ENCODE data around the gene GAPDHS. TPM values are rescaled to one million over a fixed set of nuclear protein-coding genes. Genes with fewer than 3 reads are reported as not detected.

The GAPDHS gene
- total RNA-seq, 1 experiment from 2014 or later, result not detected

DNA sequence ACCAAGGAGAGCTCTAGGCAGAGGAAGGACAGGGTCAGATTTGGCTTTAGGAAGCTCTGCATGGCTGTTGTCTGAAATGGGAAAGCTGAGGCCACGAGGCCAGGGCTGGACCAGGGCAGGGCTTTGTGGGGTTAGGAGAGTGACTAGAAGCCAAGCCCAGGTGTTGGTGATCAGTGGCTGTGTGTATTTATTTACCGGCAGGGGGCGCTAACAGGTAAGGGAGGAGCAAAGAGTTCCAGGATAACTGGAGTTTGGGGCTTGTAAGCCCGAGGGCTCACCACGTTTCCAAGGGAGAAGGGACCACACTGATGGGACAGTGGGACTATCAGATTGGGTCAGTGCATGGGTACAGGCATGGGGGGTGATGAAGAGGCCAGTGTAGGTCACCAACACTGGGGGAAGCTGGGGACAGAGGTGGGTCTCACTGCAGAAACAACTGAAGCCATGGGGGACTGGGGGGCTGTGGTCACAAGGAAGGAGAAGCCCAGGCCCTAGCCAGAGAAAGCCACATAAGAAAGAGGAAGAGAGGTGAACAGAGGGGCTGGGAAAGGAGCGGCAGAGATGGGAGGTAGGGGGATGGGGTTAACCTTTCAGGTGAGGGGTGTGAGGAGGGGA lies 16.0 kb downstream of the GAPDHS start:
- H3K27me3 ChIP-seq (ENCODE audit: control insufficient read depth, insufficient read depth, low read length), result no peaks in the 10 kb centered on the region
- in situ Hi-C loops (cut with HindIII; ENCODE audit: low pct_unique_long_range_greater_than_20kb, low sequenced_read_pairs) (no loop called here), intact Hi-C loops (cut with micrococcal nuclease; ENCODE audit: unreplicated experiment) (no loop called here)
- ChIA-PET POLR2A (no interaction called here), CTCF (interaction anchor here (0.6 to 1.4 kb wide), 4 partner anchors 96 to 719 kb away, joined by 3 to 6 read pairs (median 4); partner anchors contain the start of gene COX6B1)
- BruUV-seq (replicated peaks), result no TSS peak
- no peaks in the 10 kb centered on the region for H3K9me3 ChIP-seq (ENCODE audit: control insufficient read depth, insufficient read depth, low read depth, low read length)
- peak; percentile 33 for DNase-seq (ENCODE audit: low read depth, low spot score)
- no peak overlapping the region for H3K27ac ChIP-seq (ENCODE audit: low read length)
- ATAC-seq, result peak; percentile 42; the same call in 1 of the 2 replicates
- peaks cover 6% of the 10 kb centered on the region; the same call in 1 of the 2 replicates for H3K36me3 ChIP-seq (ENCODE audit: control insufficient read depth, insufficient read depth, low read length)
- no peak for TF ChIP-seq TCF7L2 (IDR thresholded peaks at IDR 0.05; ENCODE audit: low read depth, low read length)
- TF ChIP-seq, protein P1, sequence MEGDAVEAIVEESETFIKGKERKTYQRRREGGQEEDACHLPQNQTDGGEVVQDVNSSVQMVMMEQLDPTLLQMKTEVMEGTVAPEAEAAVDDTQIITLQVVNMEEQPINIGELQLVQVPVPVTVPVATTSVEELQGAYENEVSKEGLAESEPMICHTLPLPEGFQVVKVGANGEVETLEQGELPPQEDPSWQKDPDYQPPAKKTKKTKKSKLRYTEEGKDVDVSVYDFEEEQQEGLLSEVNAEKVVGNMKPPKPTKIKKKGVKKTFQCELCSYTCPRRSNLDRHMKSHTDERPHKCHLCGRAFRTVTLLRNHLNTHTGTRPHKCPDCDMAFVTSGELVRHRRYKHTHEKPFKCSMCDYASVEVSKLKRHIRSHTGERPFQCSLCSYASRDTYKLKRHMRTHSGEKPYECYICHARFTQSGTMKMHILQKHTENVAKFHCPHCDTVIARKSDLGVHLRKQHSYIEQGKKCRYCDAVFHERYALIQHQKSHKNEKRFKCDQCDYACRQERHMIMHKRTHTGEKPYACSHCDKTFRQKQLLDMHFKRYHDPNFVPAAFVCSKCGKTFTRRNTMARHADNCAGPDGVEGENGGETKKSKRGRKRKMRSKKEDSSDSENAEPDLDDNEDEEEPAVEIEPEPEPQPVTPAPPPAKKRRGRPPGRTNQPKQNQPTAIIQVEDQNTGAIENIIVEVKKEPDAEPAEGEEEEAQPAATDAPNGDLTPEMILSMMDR (IDR thresholded peaks at IDR 0.05), result peak; percentile 96
- peaks cover 12% of the 10 kb centered on the region for H3K4me1 ChIP-seq (ENCODE audit: control insufficient read depth, insufficient read depth, low read length)
- no peak overlapping the region for H3K4me3 ChIP-seq (ENCODE audit: low read depth in 2 of 2, low read length in 2 of 2)

DNA sequence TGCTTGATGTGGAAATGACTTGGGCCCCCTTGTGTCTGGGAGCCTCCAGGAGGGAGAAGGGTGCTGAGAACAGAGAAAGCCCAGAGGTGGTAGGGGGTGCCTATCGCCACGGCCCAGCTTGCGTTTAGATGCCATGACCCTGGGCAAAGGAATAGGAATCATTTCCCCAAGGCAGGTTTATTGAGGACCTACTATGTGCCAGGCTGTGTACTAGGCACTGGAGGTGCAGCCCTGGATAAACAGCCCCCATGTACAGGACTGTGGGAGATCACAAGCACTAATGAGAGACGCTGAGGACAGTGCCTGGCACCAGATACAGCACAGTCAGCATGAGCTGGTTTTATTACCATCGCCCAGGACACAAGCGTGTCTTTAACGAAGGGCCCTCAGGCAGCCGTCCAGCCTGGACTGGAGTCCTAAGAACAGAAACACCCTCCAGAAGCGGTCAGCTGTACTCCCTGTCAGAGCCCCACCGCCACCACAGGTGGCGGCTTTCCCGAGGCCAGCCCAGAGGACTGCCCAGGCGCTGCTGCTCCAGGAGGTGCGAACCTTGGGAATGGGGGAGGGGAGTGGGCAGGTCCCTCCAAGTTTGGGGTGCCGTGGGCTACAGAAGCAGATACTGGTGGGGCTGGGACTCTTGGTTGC lies 16.7 kb downstream of the GAPDHS start:
- intact Hi-C loops (cut with micrococcal nuclease; ENCODE audit: unreplicated experiment) (loop anchor here (10.0 kb wide), 1 partner anchor 165 kb away; the partner anchor contains the start of gene KMT2B), in situ Hi-C loops (cut with HindIII; ENCODE audit: low pct_unique_long_range_greater_than_20kb, low sequenced_read_pairs) (no loop called here)
- Histone ChIP-seq H3K9me3 (ENCODE audit: control insufficient read depth, insufficient read depth, low read depth, low read length) (no peaks in the 10 kb centered on the region), H3K36me3 (ENCODE audit: control insufficient read depth, insufficient read depth, low read length) (peaks cover 2% of the 10 kb centered on the region; the same call in 1 of the 2 replicates), H3K27me3 (ENCODE audit: control insufficient read depth, insufficient read depth, low read length) (no peaks in the 10 kb centered on the region), H3K27ac (ENCODE audit: low read length) (no peak overlapping the region), H3K4me3 (ENCODE audit: low read depth in 2 of 2, low read length in 2 of 2) (no peak overlapping the region), H3K4me1 (ENCODE audit: control insufficient read depth, insufficient read depth, low read length) (peaks cover 6% of the 10 kb centered on the region)
- no peak for DNase-seq (ENCODE audit: low read depth, low spot score)
- no TSS peak for BruUV-seq (replicated peaks)
- no peak for ATAC-seq
- POLR2A ChIA-PET, result no interaction called here
- TF ChIP-seq REST (IDR thresholded peaks at IDR 0.05; ENCODE audit: insufficient read depth in 1 of 2, low read depth in 2 of 2, low read length in 1 of 2), result no peak
- TF ChIP-seq, protein P1 (IDR thresholded peaks at IDR 0.05), result no peak
- no peak for TF ChIP-seq SIN3A (IDR thresholded peaks at IDR 0.05; ENCODE audit: borderline replicate concordance, insufficient read depth, low read depth, low read length)
- no peak for TF ChIP-seq TCF7L2 (IDR thresholded peaks at IDR 0.05; ENCODE audit: low read depth, low read length)
- TF ChIP-seq POLR2AphosphoS5 (IDR thresholded peaks at IDR 0.05; ENCODE audit: low read depth, low read length), result no peak
- CTCF ChIA-PET, result no interaction called here

Measured in Panc1 (cell line).